ENCODE results near the gene LIMD2. TPM values are rescaled to one million over a fixed set of nuclear protein-coding genes. Genes with fewer than 3 reads are reported as not detected.
"Not testable (repeated sequence)": the region's sequence is repeated elsewhere in the genome, so short reads cannot be mapped to it uniquely, and the experiment has no call there.

LIMD2 gene
- 5.5 and 6.7 TPM in 2 replicates for total RNA-seq (2014; rRNA removed; shearing (Covaris generic); ENCODE audit: low replicate concordance)

DNA sequence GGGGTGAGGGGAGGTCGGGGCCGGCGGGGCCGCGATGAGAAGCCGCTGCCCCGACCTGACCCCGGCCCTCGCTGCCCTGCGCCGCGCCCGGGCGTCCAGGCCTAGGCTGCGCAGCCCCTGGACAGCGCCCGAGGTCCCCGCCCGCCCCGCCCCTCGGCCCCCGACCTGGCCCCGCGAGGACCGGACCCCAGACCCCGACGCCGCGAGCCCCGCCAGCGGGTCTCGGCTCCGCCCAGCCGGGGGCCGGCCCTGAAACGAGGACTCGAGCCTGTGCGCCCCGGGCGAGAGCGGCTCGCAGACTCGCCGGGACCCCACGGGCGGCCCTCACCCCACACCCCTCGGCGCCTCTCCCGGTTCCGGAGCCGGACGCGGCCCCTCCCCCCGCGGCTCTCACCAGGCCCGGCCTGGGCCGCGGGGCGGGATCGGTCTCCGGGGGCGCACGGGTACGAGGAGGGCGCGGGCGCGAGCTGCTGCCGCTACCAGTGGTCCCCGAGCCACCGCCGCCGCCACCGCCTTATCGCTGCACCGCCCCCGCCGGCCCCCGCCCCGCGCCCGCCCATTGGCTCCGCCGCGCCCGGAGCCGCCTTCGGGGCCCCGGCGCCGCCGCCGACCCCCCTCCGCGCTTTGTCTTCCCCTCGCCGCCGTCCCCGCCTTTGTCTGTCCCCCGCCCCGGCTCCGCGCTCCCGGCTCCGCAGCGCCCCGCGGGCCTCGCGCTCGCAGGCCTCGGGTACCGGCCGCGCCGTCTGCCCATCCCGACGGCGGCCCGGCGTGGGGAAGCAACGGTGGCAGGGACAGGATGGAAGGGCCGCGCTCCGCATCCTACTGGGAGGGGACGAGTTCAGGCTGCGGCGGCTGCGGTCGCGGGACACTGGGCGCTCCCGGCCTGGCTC lies at the start of gene LIMD2:
Gene LIMD2 (minus strand): TSS at position 488 of the 890 bp plus-strand sequence. CDS start 827 bp downstream, outside the sequence.
- peak; percentile 11 for DNase-seq (ENCODE audit: low read depth)
- in situ Hi-C loops (cut with HindIII; ENCODE audit: low pct_unique_long_range_greater_than_20kb, low sequenced_read_pairs), result no loop called here

DNA sequence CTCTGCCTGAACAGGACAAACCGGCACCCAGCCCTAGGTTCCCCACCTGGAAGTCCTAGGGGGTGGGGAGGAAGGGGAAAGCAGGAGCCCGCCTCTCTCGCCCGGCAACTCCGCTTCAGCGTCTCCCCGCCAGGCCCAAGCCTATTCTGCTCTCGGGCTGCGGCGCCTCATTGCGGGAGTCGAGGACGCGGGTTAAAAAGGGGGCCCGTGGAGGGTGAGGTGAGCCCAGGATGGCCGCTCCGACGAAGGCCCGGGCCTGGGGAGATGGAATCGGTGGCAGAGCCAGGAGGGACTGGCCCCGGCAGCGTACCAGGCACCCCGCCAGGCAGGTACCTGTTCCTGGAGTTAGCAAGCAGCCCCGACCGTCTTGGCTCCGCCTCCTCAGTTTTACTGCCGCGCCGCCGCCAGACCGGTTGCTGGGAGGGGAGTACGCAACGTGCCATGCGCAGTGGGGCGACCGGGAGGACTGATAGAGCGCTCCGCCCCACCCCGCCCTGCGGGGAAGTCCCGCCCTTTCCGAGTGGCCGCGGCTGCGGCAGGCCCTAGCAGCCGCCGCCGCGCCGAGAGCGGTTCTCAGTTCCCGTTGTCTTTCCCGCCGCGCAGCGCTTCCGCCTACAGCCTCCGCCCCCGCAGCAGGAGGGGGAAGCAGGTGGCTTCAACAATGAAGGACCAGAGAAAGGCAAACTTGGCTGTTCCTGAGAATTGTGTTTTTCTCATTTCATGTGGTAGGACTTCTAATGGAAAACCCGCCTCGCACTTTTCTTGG lies 41.7 kb upstream of the LIMD2 start, which contains the start of gene STRADA:
Gene STRADA (minus strand): TSS at position 392 of the 766 bp plus-strand sequence. CDS start 13,430 bp downstream, outside the sequence.
- in situ Hi-C loops (cut with HindIII; ENCODE audit: low pct_unique_long_range_greater_than_20kb, low sequenced_read_pairs), result no loop called here
- peak; percentile 99 for DNase-seq (ENCODE audit: low read depth)

DNA sequence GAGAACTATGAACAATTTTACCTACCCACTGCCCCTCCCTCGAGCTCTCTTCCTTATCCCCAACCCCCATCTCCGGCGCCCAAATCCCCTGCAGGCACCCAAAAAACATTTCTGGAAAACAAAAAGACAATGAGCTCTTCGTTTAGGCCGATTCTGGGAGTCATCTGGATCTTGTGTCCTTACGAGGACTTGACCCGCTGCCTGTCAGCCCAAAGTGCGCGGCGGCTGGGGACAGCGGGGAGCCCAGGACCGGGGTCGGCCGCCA lies 41.1 kb upstream of the LIMD2 start:
- in situ Hi-C loops (cut with HindIII; ENCODE audit: low pct_unique_long_range_greater_than_20kb, low sequenced_read_pairs), result no loop called here
- no peak for DNase-seq (ENCODE audit: low read depth)

DNA sequence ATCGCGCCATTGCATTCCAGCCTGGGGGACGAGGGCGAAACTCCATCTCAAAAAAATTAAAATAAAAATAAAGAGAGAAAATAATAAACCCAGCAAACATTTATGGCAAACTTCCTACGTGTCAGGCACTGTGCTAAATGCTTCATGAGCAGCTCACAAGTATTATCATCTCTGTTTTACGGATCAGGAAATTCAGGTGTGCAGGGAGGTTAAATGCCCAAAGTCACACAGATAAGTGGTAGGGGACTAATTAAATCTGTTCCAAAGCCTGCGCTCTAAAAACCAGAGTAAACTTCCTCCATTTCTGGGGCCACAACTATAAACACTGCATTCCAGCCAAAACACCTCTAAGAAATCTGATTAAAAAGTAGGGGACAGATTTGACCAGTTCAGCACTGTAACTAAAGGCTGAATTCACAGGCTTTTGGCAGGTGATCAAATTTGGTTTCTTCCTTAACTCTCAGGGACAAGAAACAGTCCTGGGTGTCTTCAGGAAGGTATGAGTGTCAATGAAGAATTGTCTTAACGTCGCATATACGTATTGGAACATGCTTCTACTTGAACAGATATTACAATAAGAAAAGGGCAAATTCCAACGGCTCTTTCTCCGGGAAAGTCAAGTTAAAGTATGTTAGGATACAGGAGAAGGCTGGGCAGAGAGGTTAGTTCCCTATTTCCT lies 40.7 kb upstream of the LIMD2 start:
- no peak for DNase-seq (ENCODE audit: low read depth)

DNA sequence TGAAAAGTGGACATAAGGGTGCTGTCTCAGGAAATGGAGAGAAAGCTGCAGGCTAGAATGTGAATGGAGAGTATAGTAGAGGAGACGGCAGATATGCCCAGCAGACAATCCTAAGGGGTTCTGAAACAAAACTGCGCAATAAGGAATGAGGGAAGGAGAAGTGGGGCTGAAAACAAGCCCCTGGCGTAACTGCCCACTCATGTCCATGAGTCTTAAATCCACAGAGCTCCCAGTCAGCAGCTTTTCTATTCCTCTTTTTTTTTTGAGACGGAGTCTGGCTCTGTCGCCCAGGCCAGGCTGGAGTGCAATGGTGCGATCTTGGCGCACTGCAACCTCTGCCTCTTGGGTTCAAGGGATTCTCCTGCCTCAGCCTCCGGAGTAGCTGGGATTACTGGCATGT lies 35.8 kb upstream of the LIMD2 start:
- DNase-seq (ENCODE audit: low read depth), result no peak
- in situ Hi-C loops (cut with HindIII; ENCODE audit: low pct_unique_long_range_greater_than_20kb, low sequenced_read_pairs), result no loop called here

More for the DNA sequence above, 40.7 kb upstream of the LIMD2 start:
- in situ Hi-C loops (cut with HindIII; ENCODE audit: low pct_unique_long_range_greater_than_20kb, low sequenced_read_pairs), result no loop called here

DNA sequence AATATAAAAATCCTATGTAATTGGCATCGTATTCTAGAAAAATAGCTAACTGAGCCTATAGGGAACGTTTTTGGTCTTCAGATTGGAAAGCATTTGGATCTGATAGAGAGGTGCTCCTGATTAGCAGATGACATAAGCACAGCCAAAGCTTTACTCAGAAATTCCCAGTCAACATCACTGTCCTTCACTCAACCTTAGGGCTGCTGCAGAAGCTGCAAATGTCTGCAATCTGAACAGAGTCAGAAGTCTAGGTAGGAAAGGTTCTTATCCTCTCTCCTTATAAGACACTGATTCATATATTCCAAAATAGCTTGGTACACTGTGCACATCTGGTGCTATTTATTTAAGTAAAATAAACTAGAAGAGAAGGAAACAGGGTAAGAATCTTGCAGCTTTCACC lies 22.5 kb upstream of the LIMD2 start:
- in situ Hi-C loops (cut with HindIII; ENCODE audit: low pct_unique_long_range_greater_than_20kb, low sequenced_read_pairs), result no loop called here
- no peak for DNase-seq (ENCODE audit: low read depth)

DNA sequence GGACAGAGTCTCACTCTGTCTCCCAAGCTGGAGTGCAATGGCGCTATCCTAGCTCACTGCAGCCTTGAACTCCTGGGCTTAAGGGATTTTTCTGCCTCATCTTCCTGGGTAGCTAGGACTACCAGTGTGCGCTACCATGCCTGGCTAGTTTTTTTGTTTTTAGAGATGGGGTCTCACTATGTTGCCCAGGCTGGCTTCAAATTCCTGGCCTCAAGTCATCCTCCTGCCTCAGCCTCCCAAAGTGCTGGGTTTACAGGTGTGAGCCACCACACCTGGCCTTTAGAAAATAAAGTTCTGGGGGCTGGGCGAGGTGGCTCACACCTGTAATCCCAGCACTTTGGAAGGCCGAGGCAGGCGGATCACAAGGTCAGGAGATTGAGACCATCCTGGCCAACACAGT lies 20.3 kb upstream of the LIMD2 start:
- in situ Hi-C loops (cut with HindIII; ENCODE audit: low pct_unique_long_range_greater_than_20kb, low sequenced_read_pairs); DNase-seq (ENCODE audit: low read depth): not testable (repeated sequence)

DNA sequence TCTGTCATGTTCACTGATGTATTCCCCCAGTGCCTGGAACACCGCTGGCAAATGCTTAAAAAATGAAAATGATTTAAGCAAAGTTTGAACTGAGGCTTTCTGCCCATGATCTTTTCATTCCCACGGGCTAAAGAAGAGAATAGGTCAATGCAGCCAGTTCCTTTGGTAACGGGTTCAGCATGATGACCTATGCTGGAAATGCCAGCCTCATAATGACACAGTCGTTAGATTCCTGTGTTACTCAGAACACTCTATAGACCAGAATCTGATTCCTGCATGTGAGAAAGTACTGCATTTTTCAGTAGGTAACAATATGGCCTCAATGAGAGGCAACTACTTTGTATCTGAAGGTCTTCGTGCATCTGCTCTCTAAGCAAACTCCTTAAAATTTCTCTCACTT lies 19.1 kb upstream of the LIMD2 start:
- DNase-seq (ENCODE audit: low read depth), result no peak

DNA sequence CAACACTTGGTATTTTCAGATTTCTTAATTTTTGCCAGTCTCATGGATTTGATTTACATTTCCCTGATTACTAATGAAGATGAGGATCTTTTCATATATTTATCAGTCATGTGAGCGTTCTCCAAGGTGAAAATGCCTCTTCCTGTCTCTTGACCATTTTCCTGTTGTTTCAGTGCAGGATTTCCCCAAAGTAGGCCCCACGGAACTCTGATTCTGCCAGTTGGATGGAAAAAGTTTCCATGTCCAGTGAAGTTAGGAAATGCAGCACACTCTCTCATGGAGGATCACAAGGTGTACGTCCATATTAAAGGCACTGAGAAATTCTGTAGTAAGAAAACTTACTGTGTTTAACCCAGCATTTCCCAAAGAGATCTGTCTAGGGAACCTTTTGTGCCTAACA lies 16.5 kb upstream of the LIMD2 start:
- in situ Hi-C loops (cut with HindIII; ENCODE audit: low pct_unique_long_range_greater_than_20kb, low sequenced_read_pairs), result no loop called here
- DNase-seq (ENCODE audit: low read depth), result no peak

More for the DNA sequence above, 19.1 kb upstream of the LIMD2 start:
- in situ Hi-C loops (cut with HindIII; ENCODE audit: low pct_unique_long_range_greater_than_20kb, low sequenced_read_pairs), result no loop called here

DNA sequence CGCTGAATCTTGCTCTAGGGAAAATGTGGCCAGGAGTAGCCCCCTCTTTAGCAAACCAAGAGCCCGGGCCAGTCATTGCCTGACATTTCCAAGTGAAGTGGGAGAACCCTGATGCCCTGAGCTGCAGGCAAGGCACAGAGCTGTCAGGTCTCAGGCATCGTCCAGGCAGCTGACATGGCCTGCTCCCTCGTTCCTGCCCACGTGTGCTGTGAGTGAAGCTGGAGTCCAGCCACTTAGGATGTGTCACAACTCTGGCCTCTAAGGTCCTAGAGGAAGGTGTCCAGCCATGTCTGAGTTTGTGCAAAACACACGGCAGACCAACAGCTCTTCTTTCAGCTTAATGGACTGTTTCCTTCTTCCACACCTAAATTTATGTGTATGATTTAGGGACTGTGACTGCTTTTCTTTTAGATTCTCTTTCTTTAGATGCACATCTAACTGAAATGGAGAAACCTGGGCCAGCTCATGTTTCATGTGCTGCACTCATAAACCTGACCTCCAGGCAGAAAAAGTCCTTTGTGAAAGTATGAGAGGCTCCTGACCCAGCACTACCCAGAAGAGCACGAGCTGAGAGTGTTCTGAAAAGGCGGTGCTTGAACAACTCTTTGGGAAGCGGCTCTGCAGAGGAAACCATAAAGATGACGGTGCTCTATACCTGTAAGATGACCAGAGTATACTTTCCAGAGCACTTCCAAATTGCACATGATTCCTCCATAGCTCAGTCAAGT lies 14.8 kb upstream of the LIMD2 start:
- in situ Hi-C loops (cut with HindIII; ENCODE audit: low pct_unique_long_range_greater_than_20kb, low sequenced_read_pairs), result no loop called here
- no peak for DNase-seq (ENCODE audit: low read depth)

DNA sequence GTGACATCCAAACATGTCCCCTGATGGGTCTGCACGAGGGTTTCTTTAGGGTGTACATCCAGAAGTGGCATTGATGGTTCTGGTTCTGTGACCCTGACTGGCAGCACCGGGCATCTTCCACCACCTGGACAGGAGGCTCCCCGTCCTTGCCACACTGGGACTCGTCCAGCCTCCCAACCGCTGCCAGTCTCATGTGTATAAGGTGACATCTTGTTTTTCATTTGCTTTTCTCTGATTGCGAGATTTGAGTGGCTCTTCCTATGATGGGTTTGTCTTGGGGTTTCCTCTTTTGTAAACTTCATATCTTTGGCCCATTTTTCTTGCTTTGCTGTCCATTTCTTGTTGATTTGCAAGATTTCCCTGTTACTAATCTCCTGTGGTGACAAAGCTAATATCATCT lies 9.2 kb upstream of the LIMD2 start:
- in situ Hi-C loops (cut with HindIII; ENCODE audit: low pct_unique_long_range_greater_than_20kb, low sequenced_read_pairs), result no loop called here
- DNase-seq (ENCODE audit: low read depth), result no peak

DNA sequence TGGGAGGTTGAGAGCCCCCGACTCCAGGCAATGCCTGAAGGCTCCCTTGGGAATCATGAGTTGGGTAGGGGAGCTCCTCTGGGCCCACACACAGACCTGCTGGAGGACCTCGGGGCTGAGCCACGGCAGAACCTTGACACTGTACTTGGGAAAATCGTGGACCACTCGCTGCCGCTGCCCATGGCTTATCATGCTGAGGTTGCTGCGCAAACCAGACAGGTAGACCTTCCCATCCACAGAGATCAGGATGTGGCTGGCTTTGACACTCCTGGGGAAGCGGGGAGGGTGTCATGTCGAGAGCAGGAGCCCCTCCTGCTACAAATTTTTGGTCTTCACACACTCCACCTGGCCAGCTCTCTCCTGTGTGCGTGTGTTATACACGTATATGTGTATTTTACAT lies 7.2 kb upstream of the LIMD2 start:
- in situ Hi-C loops (cut with HindIII; ENCODE audit: low pct_unique_long_range_greater_than_20kb, low sequenced_read_pairs), result no loop called here
- no peak for DNase-seq (ENCODE audit: low read depth)

DNA sequence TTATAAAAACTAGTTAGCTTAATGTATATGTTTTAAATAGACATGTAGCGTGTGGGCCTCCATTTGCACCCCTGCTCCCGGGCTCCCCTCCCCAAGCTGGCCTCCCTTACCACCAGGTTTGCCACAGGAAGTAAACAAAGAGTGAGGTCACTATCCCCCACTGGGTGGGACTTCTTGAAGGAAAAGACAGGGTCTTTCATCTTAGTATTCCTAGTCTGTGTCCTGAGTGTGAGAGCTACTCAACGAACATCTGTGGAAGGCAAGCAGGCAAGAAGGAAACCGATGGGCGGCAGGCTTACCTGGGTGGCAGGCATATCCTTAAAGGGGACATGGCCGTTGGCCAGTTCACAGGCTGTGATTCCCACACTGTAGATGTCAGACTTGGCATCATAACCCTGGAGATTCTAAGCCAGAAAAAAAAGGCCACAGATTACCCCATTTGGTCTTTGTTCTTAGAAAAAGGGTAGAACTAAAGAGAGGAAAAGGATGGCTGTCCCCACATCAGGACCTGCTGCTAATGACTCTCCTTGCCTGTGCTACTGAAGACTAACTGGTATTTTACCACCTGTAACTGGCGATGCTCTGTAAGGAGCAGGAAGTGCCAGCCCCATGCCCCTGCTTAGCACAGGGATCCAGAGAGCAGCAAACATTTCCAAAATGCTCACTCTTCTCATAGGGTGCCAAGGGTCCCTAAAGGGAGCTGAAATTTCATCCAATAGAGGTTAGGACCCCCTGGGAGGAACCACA lies 6.6 kb upstream of the LIMD2 start:
- in situ Hi-C loops (cut with HindIII; ENCODE audit: low pct_unique_long_range_greater_than_20kb, low sequenced_read_pairs), result no loop called here
- no peak for DNase-seq (ENCODE audit: low read depth)

DNA sequence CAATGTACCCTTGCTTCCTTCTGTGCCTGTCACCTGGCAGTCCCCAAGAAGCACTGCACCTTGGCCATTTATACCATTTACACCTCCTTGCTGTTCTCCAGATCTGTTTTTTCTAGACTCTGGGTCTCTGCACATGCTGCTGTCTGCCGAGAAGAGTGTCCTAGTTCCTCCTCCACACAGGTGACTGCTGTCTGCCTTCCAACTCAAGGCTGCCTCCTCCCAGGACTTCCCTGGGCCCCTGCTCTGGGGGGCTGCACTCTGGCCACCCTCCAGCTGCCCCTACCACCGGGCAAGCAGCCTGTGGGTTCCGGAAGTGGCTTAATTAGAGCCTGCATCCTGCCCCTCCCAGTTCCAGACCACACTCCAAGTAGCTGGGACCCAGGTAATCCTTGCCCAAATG lies 5.7 kb upstream of the LIMD2 start:
- no peak for DNase-seq (ENCODE audit: low read depth)
- in situ Hi-C loops (cut with HindIII; ENCODE audit: low pct_unique_long_range_greater_than_20kb, low sequenced_read_pairs), result no loop called here

DNA sequence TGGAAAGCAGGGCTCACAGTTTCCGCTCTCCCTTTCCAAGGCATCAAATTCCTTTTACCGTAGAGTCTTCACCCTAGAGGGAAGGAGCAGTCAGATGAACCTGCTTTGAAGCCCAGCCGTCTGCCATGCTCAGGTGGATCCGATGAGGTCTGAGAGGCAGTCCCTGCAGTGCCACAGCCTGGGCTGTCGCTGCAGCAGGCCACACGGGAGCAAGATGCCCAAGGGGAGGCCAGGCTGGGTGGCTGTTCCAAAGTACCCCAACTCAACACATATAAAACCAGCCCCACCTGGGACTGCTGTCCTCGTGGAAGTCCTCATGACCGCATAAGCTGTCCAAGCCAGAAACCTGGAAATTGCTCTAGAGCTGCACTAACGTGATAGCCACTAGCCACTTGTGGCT lies 4.9 kb upstream of the LIMD2 start:
- in situ Hi-C loops (cut with HindIII; ENCODE audit: low pct_unique_long_range_greater_than_20kb, low sequenced_read_pairs), result no loop called here
- DNase-seq (ENCODE audit: low read depth), result no peak

DNA sequence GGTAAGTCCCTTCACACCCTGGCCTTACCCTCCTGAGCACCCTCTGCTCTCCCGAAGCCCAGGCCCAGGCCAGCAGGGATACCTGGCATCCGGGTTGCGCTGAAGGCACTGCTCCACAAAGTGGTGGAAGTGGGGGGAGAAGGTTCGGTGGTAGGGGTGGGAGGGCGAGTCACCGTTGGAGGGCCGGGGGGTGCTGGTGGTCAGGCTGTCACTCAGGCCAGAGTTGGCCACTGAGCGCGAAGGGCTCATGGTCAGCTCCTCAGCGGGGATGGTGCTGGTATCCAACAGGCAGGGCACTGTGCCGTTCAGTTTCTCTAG lies 4.3 kb upstream of the LIMD2 start:
- no peak for DNase-seq (ENCODE audit: low read depth)
- in situ Hi-C loops (cut with HindIII; ENCODE audit: low pct_unique_long_range_greater_than_20kb, low sequenced_read_pairs), result no loop called here

DNA sequence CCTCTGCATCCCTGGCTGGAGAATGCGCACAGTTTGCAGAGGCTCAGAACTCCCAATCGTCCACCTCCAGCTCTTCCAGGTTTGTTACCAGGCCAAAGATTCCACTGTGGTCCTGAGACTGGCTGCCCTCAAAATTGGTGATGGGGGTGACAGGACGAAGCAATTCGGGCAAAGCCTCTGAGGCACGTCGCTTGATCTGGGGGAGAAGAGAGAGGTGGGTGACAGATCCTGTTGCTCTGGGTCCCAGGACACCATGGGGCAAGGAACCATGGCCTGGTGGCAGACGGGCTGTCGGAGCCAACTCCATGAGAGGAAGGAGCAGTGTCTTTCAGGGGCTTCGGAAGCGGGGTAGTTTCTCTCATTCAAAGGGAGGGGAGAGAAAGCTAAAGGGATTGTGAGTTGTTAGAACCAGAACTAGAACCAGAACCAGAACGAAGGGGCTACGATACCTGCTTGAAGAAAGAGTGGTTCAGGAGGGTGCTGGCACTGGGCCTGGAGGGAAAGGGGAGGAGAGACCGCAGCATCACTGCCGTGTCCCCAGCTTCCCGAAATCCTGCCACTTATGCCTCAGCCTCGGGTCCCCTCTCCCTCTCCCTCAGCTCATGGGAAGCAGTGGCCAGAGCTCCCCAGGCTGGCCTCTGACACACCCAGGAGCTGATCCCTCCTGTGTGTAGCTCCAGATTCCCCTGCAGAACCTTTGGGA lies 3.8 kb upstream of the LIMD2 start:
- in situ Hi-C loops (cut with HindIII; ENCODE audit: low pct_unique_long_range_greater_than_20kb, low sequenced_read_pairs), result no loop called here
- DNase-seq (ENCODE audit: low read depth), result no peak
